RKO (cell line): ENCODE data around the gene HES7.
"Not testable (repeated sequence)": the region's sequence is repeated elsewhere in the genome, so short reads cannot be mapped to it uniquely, and the experiment has no call there.

Experiments
- DNase-seq: peaks from one replicate; pipeline ENCODE4 v3.0.0-alpha.2; 2016; ENCODE audit warnings: low spot score

HES7 gene

DNA sequence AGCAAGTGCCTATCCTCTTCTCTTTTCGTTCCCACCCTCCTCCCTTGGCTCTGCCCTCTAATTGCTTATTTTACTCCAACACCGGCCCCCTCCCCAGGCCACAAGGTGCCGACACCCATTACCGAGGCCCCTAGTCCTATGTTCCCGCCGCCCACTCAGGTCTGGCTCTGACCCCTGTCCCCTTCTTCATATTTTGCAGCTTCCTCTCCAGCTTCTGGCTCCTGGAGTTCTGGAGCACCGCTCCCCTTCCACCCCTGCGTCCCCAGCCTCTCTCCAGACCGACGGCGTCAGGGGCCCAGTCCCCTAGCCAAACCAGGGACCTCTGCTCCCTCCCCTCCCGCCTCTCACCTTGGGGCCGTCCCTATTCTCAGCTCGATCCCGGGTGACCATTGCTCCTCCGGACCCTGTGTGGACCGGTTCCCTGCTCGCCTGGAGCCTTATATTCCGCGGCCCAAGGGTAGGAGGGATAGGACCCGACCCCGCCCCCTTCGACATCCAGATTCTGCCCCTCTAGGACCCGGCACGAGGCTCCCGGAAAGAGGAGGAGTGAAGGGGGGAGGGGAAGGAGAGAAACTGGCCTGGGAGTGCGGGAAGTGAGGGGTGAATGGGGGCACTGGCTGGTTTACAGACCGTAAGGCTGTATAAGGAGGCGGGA is at the start of gene HES7:
HES7 (minus strand) TSS at position 412 of the 655 bp plus-strand sequence; CDS start at position 390, 22 bp downstream.
- DNase-seq = peak; percentile 79

DNA sequence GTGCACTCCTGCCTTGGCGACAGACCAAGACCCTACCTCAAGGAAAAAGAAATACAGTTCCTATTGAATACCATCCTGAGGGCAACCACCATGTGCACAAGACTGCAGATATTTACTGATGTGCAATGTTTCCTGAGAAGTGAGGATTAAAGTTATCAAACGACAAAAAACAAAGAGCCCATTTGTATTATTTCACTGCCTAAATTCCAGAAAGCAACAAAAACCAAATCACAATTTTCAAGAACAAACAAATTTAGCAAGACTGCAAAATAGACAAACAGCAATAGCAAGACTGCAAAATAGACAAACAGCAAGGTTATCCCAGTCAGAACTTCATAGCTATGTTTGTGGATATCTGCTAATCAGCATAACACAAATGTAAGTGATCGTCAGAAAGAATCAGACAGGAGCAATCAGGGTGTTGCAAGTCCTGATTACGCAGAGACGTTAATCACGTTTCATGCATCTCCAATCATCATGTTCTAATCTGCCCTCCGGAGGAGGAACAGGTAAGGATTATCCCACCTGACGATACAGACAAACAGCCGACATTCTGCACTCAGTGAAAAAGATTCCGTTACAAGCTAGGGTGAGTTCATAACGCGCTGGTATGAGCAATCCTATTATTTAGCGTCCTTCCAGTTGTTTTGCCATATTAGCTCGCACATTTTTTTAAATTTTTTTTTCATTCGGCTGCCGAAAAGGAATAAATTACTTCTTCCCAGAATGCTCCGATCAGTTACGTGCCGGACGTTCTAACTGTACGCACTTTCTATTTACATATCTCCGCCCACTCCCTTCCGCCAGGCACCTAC is 49.4 kb upstream of the HES7 start:
- DNase-seq = peak; percentile 99

DNA sequence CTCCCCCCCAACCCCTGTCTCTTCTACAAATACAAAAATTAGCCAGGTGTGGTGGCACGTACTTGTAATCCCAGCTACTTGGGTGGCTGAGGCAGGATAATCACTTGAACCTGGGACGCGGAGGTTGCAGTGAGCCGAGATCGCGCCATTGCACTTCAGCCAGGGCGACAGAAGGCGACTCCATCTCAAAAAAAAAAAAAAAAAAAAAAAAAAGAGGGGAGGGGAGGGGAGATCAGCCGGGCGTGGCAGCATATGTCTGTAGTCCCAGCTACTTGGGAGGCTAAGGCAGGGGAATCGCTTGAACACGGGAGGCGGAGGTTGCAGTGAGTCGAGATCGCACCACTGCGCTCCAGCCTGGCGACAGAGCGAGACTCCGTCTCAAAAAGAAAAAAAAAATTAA is 46.3 kb upstream of the HES7 start:
- DNase-seq = not testable (repeated sequence)

DNA sequence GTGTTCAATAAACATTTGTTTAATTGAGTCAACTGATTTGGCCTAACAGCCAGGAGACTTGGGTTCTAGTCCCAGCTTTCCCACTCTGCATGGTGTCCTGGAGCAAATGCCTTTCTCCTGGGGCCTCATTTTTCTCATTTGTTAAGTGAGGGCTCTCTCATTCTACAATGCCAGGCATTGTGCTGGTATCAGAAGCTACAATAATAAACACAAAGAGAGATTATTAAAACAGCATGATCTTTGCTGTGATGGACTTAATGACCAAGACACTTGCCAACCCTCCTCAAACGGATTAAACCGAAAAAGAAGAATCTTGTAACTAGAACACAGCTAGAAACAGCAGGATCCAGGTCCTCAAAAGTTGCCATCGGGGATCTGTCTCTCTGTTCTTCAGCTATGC is 43.6 kb upstream of the HES7 start:
- DNase-seq = no peak

DNA sequence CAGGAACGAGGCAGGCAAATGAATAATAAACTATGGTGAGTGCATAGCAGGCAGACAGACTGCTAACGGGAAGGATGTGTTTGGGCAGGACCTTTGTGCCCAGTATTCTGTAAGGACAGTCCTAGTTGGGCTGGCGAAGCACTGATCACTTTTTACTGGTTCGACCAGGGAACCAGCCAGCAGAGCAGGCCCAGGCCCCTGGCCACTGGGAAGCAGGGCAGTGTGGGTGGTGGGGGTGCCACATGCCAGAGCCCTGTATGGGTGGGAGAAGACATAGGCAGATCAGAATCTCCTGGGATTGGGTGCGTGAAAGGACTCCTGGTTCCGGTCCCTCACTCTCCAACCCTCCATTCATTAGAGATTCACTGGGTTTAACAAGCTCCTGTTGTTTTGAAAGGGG is 42.8 kb upstream of the HES7 start:
- no peak for DNase-seq

DNA sequence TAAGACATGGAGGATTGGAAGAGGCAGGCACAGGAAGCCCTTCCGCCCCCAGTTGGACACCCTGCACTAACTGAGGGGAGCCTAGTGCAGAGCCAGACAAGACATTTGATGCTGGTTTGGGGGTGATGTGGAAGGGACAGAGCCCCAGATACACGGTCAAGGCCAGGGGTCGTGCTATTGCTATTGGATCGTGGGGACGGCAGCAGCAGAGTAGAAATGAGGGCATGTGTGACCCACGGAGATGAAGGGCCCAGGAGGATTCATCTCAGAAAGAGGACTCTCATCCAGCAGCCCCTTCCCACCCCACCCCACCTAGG is 40.9 kb upstream of the HES7 start:
- no peak for DNase-seq

DNA sequence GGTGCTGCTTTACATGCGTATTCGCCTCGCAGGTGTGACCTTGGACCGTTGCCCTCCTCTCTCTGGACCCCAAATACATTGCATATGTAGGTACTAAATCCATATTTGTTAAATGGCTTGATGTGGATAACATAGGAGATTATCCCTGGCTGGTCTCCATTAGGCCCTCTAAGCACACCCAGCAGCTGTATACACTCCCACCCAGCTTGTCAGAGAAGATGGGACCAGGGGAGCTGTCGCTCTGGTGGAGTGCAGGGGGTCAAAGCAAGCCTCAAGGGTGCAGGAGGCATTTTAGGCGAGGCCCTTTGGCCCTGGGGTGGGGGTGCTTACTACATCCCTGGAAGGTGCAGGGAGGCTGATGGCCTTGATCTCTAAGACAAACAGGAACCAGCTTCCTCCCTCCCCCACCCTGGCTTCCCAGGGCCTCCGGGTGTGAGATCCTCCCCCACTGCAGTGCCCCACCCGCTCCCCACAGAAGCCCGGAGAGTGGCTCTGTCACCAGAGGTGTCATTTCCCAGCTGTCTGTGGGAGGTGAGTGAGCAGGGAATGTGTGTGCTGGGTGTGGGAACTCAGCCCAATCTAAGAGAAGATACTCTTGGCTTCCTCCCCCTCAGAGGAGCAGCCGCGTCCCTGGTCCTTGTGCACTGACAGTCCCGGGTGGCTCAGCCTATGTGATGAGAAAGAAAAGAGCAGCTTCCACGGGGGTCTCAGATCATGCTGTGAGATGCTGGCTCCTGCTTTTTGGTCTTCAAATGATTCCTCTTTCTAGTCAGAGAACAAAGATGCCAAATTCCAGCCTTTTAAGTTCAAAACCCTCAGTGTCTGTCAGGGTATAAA is 40.3 kb upstream of the HES7 start:
- no peak for DNase-seq

DNA sequence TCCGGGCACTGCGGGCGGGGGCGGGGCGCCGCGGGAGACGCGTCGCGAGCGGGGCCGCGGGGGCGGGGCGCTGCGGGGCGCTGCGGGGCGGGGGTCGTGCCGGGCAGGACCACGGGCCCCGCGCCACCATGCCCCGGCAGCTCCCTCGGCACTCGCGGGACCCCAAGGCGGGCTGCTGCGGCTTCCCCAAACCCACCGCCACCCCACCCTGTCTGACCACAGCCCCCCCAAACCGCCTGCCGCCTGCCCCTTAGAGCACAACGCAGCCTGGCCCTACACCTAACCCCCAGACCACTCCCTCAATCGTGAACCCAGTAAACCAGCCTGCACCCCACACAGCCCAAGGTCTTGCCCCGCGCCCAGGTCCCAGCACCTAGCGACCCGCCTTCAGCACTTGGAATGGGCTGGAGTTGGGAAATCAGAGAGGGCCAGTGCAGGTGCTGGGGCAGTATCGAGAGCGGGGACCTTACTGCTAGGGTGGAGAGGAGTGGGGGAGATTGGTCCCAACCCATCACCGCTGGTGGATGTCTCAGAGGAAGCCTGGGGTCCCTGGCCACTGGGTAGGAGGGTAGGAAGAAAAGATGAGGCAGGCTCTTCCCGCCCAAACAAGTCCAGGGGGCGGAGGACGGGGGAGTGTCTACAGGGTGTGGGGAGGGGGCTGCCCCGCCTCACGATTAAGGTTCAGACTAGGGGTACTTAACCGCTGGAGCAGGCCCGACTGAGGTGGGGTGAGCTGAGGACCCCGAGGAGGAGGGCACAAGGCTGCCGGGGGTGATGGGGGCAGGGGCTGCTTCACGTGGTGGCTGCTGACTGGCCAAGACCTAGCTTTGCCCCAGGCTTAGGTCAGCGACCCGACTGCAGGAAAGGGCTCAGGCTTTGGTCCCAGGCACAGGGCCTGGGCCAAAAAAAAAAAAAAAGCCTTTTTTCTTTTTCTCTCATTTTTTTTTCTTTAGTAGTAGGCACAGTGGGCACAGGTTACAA is 39.4 kb upstream of the HES7 start:
- no peak for DNase-seq

DNA sequence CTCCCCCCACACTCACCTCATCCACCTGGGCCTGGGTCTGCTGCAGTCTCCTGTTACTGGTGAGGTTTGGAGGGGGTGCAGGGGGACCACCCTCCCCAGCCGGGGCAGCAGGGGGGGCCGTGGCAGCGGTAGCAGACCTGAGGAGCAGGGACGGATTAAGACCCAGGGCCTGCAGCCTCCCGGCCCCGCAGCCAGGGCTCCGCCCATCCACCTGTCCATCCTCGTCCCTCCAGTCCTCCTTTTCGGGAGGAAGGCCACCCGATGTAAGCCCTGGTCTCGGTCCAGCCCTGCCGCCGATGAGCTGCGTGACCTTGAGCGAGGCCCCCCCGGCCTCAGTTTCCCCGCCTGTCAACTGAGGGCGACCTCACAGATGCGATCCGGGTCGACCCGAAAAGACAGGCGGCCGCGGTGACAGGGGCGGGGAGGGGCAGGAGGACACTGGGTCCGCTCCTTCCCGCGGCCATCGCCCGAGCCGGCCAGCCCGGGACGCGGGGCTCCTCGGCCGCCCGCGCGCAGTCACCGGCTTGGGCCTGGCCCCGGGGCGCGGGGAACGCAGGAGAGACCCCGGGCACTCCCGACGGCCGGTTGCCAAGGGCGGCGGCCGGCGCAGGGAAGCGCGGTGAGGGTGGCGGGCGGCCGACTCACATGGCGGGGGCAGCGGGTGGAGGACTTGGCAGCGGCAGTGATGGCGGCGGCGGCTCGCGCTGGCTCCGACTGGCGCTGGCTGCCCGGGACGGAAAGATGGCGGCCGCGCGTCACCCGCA is 38.5 kb upstream of the HES7 start, which contains the start of gene VAMP2:
VAMP2 (minus strand) TSS at position 716 of the 764 bp plus-strand sequence; CDS start at position 647, 69 bp downstream.
- peak; percentile 79 for DNase-seq

DNA sequence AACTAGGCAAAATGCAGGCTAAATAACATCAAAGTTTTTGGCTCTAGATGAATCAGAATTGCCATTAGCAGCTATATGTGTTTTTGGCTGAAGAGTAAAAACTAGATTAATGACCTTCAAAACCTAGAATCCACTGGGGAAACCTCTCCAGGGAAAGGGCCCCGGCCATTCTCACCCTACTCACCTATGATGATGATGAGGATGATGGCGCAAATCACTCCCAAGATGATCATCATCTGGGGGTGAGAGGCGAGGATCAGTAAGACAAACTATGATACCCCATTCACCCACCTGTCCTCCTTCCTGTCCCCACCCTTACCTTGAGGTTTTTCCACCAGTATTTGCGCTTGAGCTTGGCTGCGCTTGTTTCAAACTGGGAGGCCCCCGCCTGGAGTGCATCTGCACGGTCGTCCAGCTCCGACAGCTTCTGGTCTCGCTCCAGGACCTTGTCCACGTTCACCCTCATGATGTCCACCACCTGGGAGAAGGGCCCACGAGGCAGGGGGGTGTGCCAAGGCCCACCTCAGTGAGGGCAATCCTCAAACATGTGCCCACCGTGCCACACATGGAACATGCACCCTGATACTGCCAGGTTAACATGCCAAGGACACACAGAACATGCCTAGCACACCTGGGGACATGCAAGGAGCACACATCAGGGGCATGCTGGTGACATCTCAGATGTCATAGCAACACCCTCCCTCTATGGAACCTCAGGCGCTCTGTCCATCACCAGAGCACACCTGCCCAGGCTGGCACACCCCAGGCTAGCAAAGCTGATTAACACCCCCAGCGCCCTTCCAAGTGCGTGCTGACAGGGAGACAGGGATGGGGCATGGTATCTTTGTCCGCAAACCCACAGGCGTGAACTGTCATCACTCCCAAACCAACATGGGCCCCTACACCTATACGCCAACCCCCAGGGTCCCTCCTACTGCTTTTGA is 37.7 kb upstream of the HES7 start:
- no peak for DNase-seq

DNA sequence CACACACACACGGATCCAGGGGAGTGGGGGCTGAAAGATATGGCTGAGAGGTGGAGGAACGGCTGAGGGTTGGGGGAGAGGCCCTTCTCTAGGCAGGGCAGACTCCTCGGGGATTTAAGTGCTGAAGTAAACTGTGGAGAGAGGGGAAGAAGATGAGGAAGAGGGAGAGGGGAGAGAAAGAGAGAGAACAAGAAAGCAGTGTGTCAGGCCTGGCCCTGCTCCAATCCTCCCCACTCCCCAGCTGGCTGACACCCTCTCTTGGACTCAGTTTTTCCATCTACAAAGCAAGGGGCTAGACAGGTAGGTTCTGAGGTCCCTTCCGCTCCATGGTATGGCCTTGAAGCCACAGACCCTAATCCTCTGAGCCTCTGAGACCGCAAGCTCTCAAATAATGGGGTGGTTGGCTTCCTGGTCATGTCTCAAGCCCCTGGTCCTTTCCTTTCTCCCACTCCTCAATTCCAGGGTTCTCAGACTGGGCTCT is 36.9 kb upstream of the HES7 start:
- no peak for DNase-seq

DNA sequence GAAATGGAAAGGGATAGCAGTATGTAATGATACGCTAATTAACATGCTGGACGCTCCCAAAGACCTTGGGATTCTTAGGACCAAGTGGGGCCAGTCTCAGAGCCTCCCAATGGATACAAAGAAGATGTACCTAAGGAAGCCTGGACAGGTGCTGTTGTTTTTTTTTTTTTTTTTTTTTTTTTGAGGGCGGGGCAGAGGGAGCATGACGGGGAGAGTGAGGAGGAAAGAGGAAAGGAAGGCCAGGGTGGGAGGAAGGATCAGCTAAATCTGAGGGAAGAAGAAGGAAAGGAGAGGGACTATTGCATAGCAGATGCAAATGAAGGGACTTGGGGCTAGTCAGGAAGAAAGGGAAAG is 36.3 kb upstream of the HES7 start:
- DNase-seq = no peak

DNA sequence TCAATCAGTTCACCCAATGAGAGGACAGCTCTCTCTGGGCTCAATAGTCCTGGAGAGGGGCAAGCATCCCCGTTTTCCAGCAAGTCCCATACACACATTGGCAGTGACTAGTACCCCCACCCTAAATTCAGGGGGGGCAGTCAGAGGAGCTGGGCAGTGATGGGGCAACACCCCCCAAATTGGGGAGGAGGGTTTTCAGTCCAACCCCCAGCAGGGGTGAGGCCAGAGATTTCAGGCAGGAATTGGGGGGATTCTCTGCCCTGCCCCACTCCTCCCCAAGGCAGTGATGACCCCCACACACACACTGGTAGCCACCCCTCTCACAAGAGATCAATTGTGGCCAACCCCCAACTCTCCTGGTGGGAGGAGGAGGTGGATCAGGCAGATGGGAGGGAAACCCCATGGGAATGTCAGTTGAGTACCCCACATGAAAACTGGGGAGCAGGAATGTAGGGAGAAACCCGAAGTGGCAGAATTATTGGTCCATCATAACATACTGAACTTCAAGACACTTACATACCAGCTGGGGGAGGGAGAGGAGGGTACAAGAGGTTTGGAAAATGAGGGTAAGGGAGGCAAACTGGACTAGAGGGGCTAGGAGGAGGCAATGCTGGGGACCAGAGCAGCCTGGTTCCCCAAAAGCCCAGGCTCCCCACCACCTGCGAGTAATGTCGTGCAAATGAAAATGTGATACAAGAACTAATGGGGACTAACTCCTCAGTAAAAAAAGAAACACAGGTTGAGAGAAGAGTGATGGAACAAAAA is 35.7 kb upstream of the HES7 start:
- DNase-seq = no peak

DNA sequence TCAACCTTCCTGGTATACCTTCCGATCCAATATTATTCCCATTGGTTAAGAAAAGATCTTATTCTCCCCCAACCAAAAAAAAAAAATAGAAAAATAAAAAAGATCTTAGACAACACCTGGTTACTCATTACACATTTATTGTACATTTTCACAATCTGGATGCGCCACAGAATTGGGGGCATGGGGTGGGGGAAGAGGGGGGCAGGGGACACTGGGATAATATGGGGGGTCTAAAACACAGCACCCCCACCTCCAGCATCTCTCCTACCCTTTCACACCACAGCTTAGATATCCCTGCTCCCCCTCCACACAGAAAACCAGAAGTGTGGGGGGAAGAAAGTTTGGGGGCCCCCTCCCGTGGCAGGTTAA is 35.1 kb upstream of the HES7 start:
- no peak for DNase-seq

DNA sequence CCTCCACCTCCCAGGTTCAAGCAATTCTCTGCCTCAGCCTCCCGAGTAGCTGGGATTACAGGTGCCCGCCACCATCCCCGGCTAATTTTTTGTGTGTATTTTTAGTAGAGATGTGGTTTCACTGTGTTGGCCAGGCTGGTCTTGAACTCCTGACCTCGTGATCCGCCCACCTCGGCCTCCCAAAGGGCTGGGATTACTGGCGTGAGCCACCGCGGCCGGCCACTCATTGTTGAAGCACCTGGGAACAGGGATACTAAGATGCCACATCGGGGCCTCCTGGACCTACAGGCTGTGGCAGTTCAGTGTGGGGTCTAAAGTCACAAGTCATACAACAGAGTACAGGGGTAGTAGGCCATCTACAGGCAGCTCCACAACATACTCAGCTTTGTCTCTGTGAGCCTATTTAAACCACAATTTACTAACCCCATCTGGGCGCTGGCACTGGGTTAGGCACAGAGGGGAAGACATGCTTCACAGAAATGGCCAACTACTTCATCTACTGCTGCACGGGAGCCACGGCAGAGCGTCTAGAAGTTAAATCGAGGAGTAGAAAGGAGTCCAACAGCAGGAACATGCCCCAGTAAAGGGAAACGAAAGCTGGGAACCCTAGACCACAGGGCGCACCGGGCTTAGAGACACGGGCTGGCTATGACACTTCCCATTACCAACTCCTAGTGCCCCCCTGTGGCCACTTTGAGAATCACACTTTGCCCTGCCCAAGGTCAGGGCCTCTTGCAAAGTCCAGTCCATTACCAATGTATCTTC is 34.5 kb upstream of the HES7 start:
- DNase-seq = peak; percentile 88

DNA sequence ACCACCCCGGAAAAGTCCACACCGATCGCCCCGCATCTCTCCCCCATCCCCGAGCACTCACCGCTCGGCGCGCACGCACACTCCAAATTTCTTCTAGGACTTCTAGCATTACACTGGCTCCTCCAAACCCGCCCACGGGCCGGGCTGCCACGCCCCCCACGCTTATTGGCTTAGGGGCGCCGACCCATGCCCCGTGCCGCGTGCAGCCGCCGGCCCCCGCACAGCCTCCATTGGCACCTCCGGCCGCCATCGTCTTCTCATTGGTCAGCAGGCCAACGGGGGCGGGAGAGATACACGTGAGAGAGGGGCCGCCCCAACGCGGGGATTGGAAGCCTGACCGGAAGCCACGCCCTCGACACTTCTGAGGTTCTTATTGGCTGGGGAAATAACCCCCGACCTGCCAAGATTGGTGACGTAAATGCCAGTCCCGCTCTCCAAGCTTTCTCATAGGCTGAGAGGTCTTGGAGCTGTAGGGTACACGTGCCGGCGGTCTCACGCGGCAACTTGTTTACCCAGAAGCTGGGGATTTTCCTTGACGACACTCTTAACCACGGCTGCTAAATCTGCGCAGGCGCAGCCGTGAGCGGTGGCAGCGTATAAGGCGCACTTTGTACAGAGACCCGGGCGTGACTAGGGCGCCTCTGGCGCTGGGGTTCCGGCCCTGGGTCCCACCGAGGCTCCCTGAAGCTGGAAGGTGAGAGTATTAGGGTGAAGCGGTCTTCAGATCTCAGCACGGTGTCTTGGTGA is 32.5 kb upstream of the HES7 start:
- DNase-seq = peak; percentile 100

DNA sequence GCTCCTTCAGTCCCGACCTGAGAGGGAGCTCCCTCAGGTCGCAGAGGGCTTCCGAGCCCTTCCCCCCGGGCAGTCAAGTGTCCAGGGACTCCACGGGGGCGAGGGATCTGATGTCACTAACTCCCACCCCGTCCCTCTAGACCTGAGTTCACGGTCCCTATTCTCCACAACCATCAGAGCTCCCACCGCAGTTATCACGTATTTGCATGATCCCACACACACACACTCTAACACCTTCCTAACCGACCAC is 32.0 kb upstream of the HES7 start:
- no peak for DNase-seq
